ENCODE results near the gene ARID5A. TPM values are rescaled to one million over a fixed set of nuclear protein-coding genes. Genes with fewer than 3 reads are reported as not detected.

ARID5A gene, protein sequence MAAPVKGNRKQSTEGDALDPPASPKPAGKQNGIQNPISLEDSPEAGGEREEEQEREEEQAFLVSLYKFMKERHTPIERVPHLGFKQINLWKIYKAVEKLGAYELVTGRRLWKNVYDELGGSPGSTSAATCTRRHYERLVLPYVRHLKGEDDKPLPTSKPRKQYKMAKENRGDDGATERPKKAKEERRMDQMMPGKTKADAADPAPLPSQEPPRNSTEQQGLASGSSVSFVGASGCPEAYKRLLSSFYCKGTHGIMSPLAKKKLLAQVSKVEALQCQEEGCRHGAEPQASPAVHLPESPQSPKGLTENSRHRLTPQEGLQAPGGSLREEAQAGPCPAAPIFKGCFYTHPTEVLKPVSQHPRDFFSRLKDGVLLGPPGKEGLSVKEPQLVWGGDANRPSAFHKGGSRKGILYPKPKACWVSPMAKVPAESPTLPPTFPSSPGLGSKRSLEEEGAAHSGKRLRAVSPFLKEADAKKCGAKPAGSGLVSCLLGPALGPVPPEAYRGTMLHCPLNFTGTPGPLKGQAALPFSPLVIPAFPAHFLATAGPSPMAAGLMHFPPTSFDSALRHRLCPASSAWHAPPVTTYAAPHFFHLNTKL
- 10 to 100 TPM in 1 of 4 donors, 1 to 10 TPM in 3; 2.9 to 15.2 (median 7.8) TPM for polyA plus RNA-seq
- long read RNA-seq, donor 1 = 0 reads
- long read RNA-seq, donor 2, partial matches to known transcripts = 0 of 1 reads
- long read RNA-seq, donor 2, other reads (novel, unspliced or antisense) = 0 of 1 reads
- long read RNA-seq, donor 3, partial matches to known transcripts = 0 of 1 reads
- long read RNA-seq, donor 3, other reads (novel, unspliced or antisense) = 0 of 1 reads
- long read RNA-seq, donor 4 = 0 reads
- long read RNA-seq, donor 5, partial matches to known transcripts = 0 of 2 reads
- long read RNA-seq, donor 5, other reads (novel, unspliced or antisense) = 0 of 2 reads
- long read RNA-seq, donor 6, partial matches to known transcripts = 0 of 1 reads
- long read RNA-seq, donor 6, other reads (novel, unspliced or antisense) = 0 of 1 reads
- long read RNA-seq, donor 7 = 0 reads
- long read RNA-seq, donor 8 = 0 reads
- long read RNA-seq, donor 9, partial matches to known transcripts = 0 of 1 reads
- long read RNA-seq, donor 9, other reads (novel, unspliced or antisense) = 0 of 1 reads
- long read RNA-seq, donor 10, partial matches to known transcripts = 0 of 3 reads
- long read RNA-seq, donor 10, other reads (novel, unspliced or antisense) = 0 of 3 reads

DNA sequence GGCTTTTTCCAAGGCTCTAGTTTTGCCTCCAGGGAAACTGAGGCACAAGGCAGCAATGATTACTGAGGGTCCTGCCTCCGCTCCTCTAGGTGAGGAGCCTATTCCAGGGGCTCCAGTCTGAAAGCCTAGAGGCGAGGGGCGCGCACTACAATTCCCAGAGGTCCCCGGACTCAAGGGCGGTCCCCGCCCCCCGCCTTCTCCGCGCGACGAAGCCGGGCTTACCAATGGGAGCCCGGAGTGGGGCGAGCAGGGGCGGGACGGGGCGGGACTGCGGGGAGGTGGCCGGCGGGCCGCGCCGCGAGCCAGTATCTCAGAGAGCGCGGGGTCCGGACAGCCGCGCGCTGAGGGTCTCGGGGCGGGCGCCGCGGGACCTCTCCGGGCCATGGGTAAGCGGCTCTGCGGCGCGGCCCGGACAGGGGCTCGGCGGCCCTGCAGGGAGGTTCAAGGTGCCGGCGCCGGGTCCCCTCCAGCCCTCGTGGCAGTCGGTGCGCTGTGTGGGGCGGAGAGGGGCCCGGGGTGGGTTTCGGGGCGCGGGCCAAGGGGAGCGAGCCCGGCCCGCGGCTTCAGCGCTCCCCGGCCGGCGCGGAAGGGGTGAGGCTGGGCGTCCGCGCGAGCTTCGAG is at the start of gene ARID5A:
Gene ARID5A, plus strand, starts transcription at position 308 of the 621 bp plus-strand sequence. Its CDS starts 75 bp downstream, at position 383.
- H3K27ac ChIP-seq (ENCODE audit: low read depth in 1 of 3, low read length in 2 of 3) = peak within 1 kb of the TSS; percentile 59 to 92 (median 82)
- H3K9me3 ChIP-seq (ENCODE audit: control insufficient read depth in 2 of 2, insufficient read depth in 1 of 2, low read depth in 1 of 2, low read length in 1 of 2) = no peaks in the 10 kb centered on the region
- peaks cover 0 to 23% (median 0%) of the 10 kb centered on the region in 3 donors for H3K27me3 ChIP-seq (ENCODE audit: control insufficient read depth in 3 of 3, insufficient read depth in 3 of 3, low read length in 3 of 3)
- WGBS, 3 donors = 1% methylated on average over 42 to 69 of the region's 69 CpGs
- peak; percentile 90 to 95 for DNase-seq
- peaks cover 0 to 3% (median 0%) of the 10 kb centered on the region in 3 donors for H3K36me3 ChIP-seq (ENCODE audit: control insufficient read depth in 3 of 3, insufficient read depth in 2 of 3, low read depth in 1 of 3, low read length in 3 of 3)
- peak within 1 kb of the TSS; percentile 63 to 85 (median 78) for H3K4me3 ChIP-seq (ENCODE audit: low read depth in 1 of 3, low read length in 3 of 3)
- peaks cover 0 to 26% (median 12%) of the 10 kb centered on the region in 3 donors for H3K4me1 ChIP-seq (ENCODE audit: control insufficient read depth in 3 of 3, insufficient read depth in 2 of 3, low read depth in 1 of 3, low read length in 2 of 3)
- FAIRE-seq = no peak

DNA sequence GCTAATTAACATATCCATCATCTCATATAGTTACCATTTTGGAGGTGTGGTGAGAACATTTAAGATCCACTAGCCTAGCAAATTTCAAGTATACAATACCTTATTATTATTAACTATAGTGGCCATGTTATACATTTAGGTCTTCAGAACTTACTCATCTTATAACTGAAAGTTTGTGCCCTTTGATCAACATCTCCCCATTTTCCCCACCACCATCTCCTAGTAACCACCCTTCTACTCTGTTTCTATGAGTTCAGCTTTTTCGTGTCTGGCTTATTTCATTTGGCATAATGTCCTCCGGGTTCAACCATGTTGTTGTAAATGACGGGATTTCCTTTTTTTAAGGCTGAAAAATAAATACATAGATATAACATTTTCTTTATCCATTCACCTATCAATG is 47.3 kb upstream of the ARID5A start:
- FAIRE-seq = no peak
- no peak overlapping the region for H3K4me3 ChIP-seq (ENCODE audit: low read depth in 1 of 3, low read length in 3 of 3)
- 79 to 95% (median 88%) methylated on average over 3 of the region's 3 CpGs for WGBS, 3 donors
- H3K4me1 ChIP-seq (ENCODE audit: control insufficient read depth in 3 of 3, insufficient read depth in 2 of 3, low read depth in 1 of 3, low read length in 2 of 3) = peaks cover 0 to 4% (median 3%) of the 10 kb centered on the region in 3 donors
- H3K27me3 ChIP-seq (ENCODE audit: control insufficient read depth in 3 of 3, insufficient read depth in 3 of 3, low read length in 3 of 3) = peaks cover 0 to 3% (median 0%) of the 10 kb centered on the region in 3 donors
- no peak for DNase-seq
- H3K27ac ChIP-seq (ENCODE audit: low read depth in 1 of 3, low read length in 2 of 3) = no peak overlapping the region
- no peaks in the 10 kb centered on the region for H3K36me3 ChIP-seq (ENCODE audit: control insufficient read depth in 3 of 3, insufficient read depth in 2 of 3, low read depth in 1 of 3, low read length in 3 of 3)
- H3K9me3 ChIP-seq (ENCODE audit: control insufficient read depth in 2 of 2, insufficient read depth in 1 of 2, low read depth in 1 of 2, low read length in 1 of 2) = no peaks in the 10 kb centered on the region

DNA sequence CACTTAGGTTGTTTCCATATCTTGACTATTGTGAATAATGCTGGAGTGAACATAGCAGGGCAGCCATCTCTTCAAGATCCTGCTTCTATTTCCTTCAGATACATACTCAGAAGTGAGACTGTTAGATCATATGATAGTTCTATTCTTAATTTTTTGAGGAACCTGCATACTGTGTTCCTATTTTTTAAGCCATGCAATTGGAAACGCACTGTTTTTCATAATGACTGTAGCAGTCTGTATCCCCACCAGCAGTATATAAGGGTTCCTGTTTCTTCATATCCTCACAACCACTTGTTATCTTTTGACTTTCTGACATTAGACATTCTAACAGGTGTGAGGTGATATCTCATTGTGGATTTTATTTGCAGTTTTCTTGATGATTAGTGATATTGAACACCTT is 46.9 kb upstream of the ARID5A start:
- peaks cover 0 to 4% (median 3%) of the 10 kb centered on the region in 3 donors for H3K4me1 ChIP-seq (ENCODE audit: control insufficient read depth in 3 of 3, insufficient read depth in 2 of 3, low read depth in 1 of 3, low read length in 2 of 3)
- H3K36me3 ChIP-seq (ENCODE audit: control insufficient read depth in 3 of 3, insufficient read depth in 2 of 3, low read depth in 1 of 3, low read length in 3 of 3) = no peaks in the 10 kb centered on the region
- FAIRE-seq (no peak), DNase-seq (no peak)
- H3K27ac ChIP-seq (ENCODE audit: low read depth in 1 of 3, low read length in 2 of 3) = no peak overlapping the region
- H3K27me3 ChIP-seq (ENCODE audit: control insufficient read depth in 3 of 3, insufficient read depth in 3 of 3, low read length in 3 of 3) = peaks cover 0 to 3% (median 0%) of the 10 kb centered on the region in 3 donors
- WGBS, 3 donors = 68 to 84% (median 71%) methylated on average over 1 of the region's 1 CpG
- H3K9me3 ChIP-seq (ENCODE audit: control insufficient read depth in 2 of 2, insufficient read depth in 1 of 2, low read depth in 1 of 2, low read length in 1 of 2) = peaks cover 0 to 3% of the 10 kb centered on the region in 2 donors
- H3K4me3 ChIP-seq (ENCODE audit: low read depth in 1 of 3, low read length in 3 of 3) = no peak overlapping the region

DNA sequence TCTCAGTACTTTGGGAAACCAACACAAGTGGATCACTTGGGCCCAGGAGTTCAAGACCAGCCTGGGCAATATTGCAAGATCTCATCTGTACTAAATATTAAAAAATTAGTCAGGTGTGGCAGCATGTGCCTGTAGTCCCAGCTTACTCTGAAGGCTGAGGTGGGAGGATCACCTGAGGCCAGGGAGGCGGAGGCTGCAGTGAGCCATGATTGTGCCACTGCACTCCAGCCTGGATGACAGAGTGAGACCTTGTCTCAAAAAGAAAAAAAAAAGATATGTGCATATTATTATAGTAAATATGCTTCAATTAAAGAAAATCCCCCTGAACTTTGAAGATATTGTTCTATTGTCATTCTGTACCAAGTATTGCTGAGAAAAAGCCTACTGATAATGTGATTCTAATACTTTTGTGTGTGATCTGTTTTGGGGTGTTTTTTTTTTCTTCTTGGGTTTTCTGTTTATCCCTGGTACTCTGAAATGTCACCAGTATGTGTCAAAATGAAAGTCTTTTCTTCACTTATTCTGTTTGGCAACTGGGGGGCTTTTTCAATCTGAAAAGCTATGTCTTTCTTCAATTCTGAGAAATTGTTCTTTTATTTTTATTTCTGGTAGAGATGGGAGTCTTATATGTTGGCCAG is 44.6 kb upstream of the ARID5A start:
- FAIRE-seq (no peak), DNase-seq (no peak)
- Histone ChIP-seq H3K36me3 (ENCODE audit: control insufficient read depth in 3 of 3, insufficient read depth in 2 of 3, low read depth in 1 of 3, low read length in 3 of 3) (no peaks in the 10 kb centered on the region), H3K27me3 (ENCODE audit: control insufficient read depth in 3 of 3, insufficient read depth in 3 of 3, low read length in 3 of 3) (peaks cover 0 to 3% (median 0%) of the 10 kb centered on the region in 3 donors), H3K27ac (ENCODE audit: low read depth in 1 of 3, low read length in 2 of 3) (no peak overlapping the region), H3K4me1 (ENCODE audit: control insufficient read depth in 3 of 3, insufficient read depth in 2 of 3, low read depth in 1 of 3, low read length in 2 of 3) (no peaks in the 10 kb centered on the region), H3K9me3 (ENCODE audit: control insufficient read depth in 2 of 2, insufficient read depth in 1 of 2, low read depth in 1 of 2, low read length in 1 of 2) (peaks cover 0 to 13% of the 10 kb centered on the region in 2 donors), H3K4me3 (ENCODE audit: low read depth in 1 of 3, low read length in 3 of 3) (no peak overlapping the region)
- WGBS, 3 donors = 93 to 96% (median 96%) methylated on average over 1 of the region's 1 CpG

DNA sequence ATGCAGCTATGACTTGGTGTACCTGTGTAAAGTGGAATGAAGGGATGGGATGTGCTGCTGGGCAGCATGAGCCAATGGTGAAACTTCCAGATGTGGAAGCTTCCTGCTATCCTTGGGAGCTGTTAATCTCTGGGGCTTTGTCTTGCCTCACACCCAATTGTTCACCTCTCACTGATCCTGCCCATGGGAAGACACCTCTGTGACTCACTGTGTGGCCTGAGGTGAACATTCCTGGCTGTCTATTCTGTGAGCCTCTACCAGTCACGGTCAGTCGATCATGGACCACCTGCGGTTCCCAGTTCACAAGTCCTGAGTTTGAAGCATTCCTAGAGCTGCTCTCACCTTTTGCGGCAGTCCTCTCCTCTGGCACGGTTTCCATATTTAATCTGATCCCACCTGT is 43.5 kb upstream of the ARID5A start:
- H3K27me3 ChIP-seq (ENCODE audit: control insufficient read depth in 3 of 3, insufficient read depth in 3 of 3, low read length in 3 of 3) = peaks cover 0 to 3% (median 0%) of the 10 kb centered on the region in 3 donors
- peaks cover 0 to 13% of the 10 kb centered on the region in 2 donors for H3K9me3 ChIP-seq (ENCODE audit: control insufficient read depth in 2 of 2, insufficient read depth in 1 of 2, low read depth in 1 of 2, low read length in 1 of 2)
- WGBS, 3 donors = 83 to 91% (median 87%) methylated on average over 5 of the region's 5 CpGs
- H3K27ac ChIP-seq (ENCODE audit: low read depth in 1 of 3, low read length in 2 of 3) = no peak overlapping the region
- H3K36me3 ChIP-seq (ENCODE audit: control insufficient read depth in 3 of 3, insufficient read depth in 2 of 3, low read depth in 1 of 3, low read length in 3 of 3) = peaks cover 0 to 2% (median 0%) of the 10 kb centered on the region in 3 donors
- FAIRE-seq (no peak), DNase-seq (no peak)
- H3K4me3 ChIP-seq (ENCODE audit: low read depth in 1 of 3, low read length in 3 of 3) = no peak overlapping the region
- H3K4me1 ChIP-seq (ENCODE audit: control insufficient read depth in 3 of 3, insufficient read depth in 2 of 3, low read depth in 1 of 3, low read length in 2 of 3) = no peaks in the 10 kb centered on the region

DNA sequence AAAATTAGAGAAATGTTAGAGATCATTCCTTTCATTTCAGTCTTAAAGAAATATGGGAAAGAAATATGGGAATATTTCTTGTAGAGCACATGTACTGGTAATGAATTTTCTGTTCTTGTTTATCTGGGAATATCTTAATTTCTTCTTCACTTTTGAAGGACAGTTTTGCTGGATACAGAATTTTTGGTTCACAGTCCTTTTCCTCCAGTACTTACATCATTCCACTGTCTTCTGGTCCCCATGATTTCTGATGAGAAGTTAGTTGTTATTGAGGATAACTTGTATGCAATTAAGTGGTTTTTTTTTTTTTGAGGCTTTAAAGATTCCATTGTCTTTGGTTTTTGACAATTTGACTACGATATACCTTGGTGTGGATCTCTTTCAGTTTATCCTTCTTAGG is 42.4 kb upstream of the ARID5A start:
- FAIRE-seq (no peak), DNase-seq (no peak)
- Histone ChIP-seq H3K4me1 (ENCODE audit: control insufficient read depth in 3 of 3, insufficient read depth in 2 of 3, low read depth in 1 of 3, low read length in 2 of 3) (no peaks in the 10 kb centered on the region), H3K36me3 (ENCODE audit: control insufficient read depth in 3 of 3, insufficient read depth in 2 of 3, low read depth in 1 of 3, low read length in 3 of 3) (peaks cover 0 to 2% (median 0%) of the 10 kb centered on the region in 3 donors), H3K9me3 (ENCODE audit: control insufficient read depth in 2 of 2, insufficient read depth in 1 of 2, low read depth in 1 of 2, low read length in 1 of 2) (peaks cover 0 to 13% of the 10 kb centered on the region in 2 donors), H3K4me3 (ENCODE audit: low read depth in 1 of 3, low read length in 3 of 3) (no peak overlapping the region), H3K27me3 (ENCODE audit: control insufficient read depth in 3 of 3, insufficient read depth in 3 of 3, low read length in 3 of 3) (peaks cover 0 to 3% (median 0%) of the 10 kb centered on the region in 3 donors), H3K27ac (ENCODE audit: low read depth in 1 of 3, low read length in 2 of 3) (no peak overlapping the region)
- 94 to 100% (median 96%) methylated on average over 1 of the region's 1 CpG for WGBS, 3 donors

DNA sequence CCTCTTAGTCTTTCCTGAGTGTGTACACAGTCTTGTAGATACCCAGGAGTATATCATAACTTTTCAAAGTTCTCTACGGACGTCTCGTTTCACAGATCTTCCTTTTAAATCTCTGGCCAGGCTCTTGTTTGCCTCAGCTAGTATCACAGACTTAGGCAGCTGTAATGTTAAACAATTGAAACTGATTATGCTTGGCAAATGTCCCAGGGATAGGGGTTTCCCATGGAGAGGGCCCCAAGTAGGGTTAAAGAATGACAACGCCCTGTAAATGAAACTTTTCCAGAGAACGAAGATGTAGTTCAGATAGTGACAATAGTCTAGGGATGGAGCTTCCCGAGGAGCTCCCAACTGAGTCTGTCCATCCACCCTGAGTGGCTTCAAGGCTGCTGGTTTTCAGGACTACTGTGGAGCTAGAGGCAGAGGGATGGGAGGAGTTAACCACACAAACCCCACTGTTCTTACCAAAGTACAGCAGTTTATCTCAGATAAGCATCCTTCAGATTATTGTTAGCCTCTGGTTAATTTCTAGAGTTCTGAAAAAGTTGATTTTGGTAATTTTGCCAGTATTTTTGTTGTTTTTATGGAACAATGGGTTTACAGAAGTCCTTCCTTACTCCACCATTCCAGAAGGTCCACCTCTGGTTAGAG is 40.4 kb upstream of the ARID5A start:
- Histone ChIP-seq H3K27ac (ENCODE audit: low read depth in 1 of 3, low read length in 2 of 3) (no peak overlapping the region), H3K36me3 (ENCODE audit: control insufficient read depth in 3 of 3, insufficient read depth in 2 of 3, low read depth in 1 of 3, low read length in 3 of 3) (peaks cover 0 to 2% (median 0%) of the 10 kb centered on the region in 3 donors), H3K27me3 (ENCODE audit: control insufficient read depth in 3 of 3, insufficient read depth in 3 of 3, low read length in 3 of 3) (peaks cover 0 to 19% (median 3%) of the 10 kb centered on the region in 3 donors), H3K4me3 (ENCODE audit: low read depth in 1 of 3, low read length in 3 of 3) (no peak overlapping the region), H3K9me3 (ENCODE audit: control insufficient read depth in 2 of 2, insufficient read depth in 1 of 2, low read depth in 1 of 2, low read length in 1 of 2) (peaks cover 0 to 13% of the 10 kb centered on the region in 2 donors), H3K4me1 (ENCODE audit: control insufficient read depth in 3 of 3, insufficient read depth in 2 of 3, low read depth in 1 of 3, low read length in 2 of 3) (no peaks in the 10 kb centered on the region)
- 23 to 42% (median 31%) methylated on average over 6 of the region's 6 CpGs for WGBS, 3 donors
- DNase-seq = no peak
- no peak for FAIRE-seq
